ENCODE measurements around the gene ZNF771.
"Not testable (repeated sequence)": the region's sequence is repeated elsewhere in the genome, so short reads cannot be mapped to it uniquely, and the experiment has no call there.

Gene ZNF771

GRCh38 chr16:30376461-30376902 is 30.9 kb upstream of the ZNF771 start:
- no peak for DNase-seq

- no peak for DNase-seq
Measured at GRCh38 chr16:30377050-30377811, 30.2 kb upstream of the ZNF771 start.

GRCh38 chr16:30377812-30378235 is 29.6 kb upstream of the ZNF771 start:
- peak; percentile 73 to 76 for DNase-seq

- peak; percentile 99 to 100 for DNase-seq
Measured at GRCh38 chr16:30378236-30379157, 28.9 kb upstream of the ZNF771 start.

- DNase-seq, result no peak
Measured at GRCh38 chr16:30379158-30379783, 28.1 kb upstream of the ZNF771 start.

- no peak for DNase-seq
Measured at GRCh38 chr16:30380072-30380802, 27.2 kb upstream of the ZNF771 start.

- DNase-seq, result no peak
Measured at GRCh38 chr16:30380803-30381208, 26.6 kb upstream of the ZNF771 start.

GRCh38 chr16:30381291-30382041 is 25.9 kb upstream of the ZNF771 start:
- DNase-seq, result peak in 1 of 2 donors; percentile 34

- DNase-seq, result peak; percentile 68 to 70
Measured at GRCh38 chr16:30382111-30382881, 25.1 kb upstream of the ZNF771 start, which contains the start of gene SEPTIN1. TSS of gene SEPTIN1 (minus strand) at chr16:30382561. CDS start at chr16:30382542, 19 bp downstream.

- DNase-seq, result no peak
Measured at GRCh38 chr16:30383521-30383920, 23.9 kb upstream of the ZNF771 start.

GRCh38 chr16:30394592-30395154 is 12.7 kb upstream of the ZNF771 start:
- no peak for DNase-seq

- DNase-seq, result peak in 1 of 2 donors; percentile 48
Measured at GRCh38 chr16:30395155-30395991, 12.0 kb upstream of the ZNF771 start, which contains the start of gene ZNF48. TSS of gene ZNF48 (plus strand) at chr16:30395420. CDS start at chr16:30395795, 375 bp downstream.

- DNase-seq, result no peak
Measured at GRCh38 chr16:30395992-30396585, 11.3 kb upstream of the ZNF771 start.

GRCh38 chr16:30396627-30397026 is 10.8 kb upstream of the ZNF771 start:
- DNase-seq, result not testable (repeated sequence)

- DNase-seq, result no peak
Measured at GRCh38 chr16:30397056-30397455, 10.3 kb upstream of the ZNF771 start.

- DNase-seq, result no peak
Measured at GRCh38 chr16:30397776-30398660, 9.4 kb upstream of the ZNF771 start.

- DNase-seq, result no peak
Measured at GRCh38 chr16:30398661-30399434, 8.6 kb upstream of the ZNF771 start.

Data from stimulated activated CD4-positive, alpha-beta T cell treated with anti-CD3 and anti-CD28 coated beads, Interleukin-2, amount 100 ng/mL, for 48 hours (primary cell).